Uterus (tissue), 4 donors: ENCODE results near the gene YLPM1. TPM values are rescaled to one million over a fixed set of nuclear protein-coding genes. Genes with fewer than 3 reads are reported as not detected.

Experiments
- DNase-seq, 2 donors: peaks; one replicate each; pipeline ENCODE4 v3.0.0-alpha.2; 2019 to 2020
- H3K27ac ChIP-seq, 2 donors: fragments of 200-600 bp; sonication (generic); 1 replicate in 1 of 2; 2 replicates in 1 of 2; pipeline ENCODE4 v1.5.1; 2016 to 2018
- H3K27me3 ChIP-seq, 2 donors: fragments of 200-600 bp; sonication (generic); one replicate each; pipeline ENCODE4 v1.5.1; 2018 to 2019; ENCODE audit warnings: control low read depth in 1 of 2
- H3K36me3 ChIP-seq, 2 donors: fragments of 200-600 bp; sonication (generic); one replicate each; pipeline ENCODE4 v1.5.1; 2019; ENCODE audit warnings: control low read depth in 1 of 2
- H3K4me1 ChIP-seq, 2 donors: fragments of 200-600 bp; sonication (generic); one replicate each; pipeline ENCODE4 v1.5.1; 2018 to 2019; ENCODE audit warnings: control low read depth in 1 of 2
- H3K4me3 ChIP-seq, 2 donors: fragments of 200-600 bp; sonication (generic); 1 replicate in 1 of 2; 2 replicates in 1 of 2; pipeline ENCODE4 v1.5.1; 2018 to 2019; ENCODE audit warnings: mild to moderate bottlenecking in 1 of 2
- H3K9me3 ChIP-seq, 2 donors: fragments of 200-600 bp; sonication (generic); one replicate each; pipeline ENCODE4 v1.5.1; 2019; ENCODE audit warnings: control low read depth in 1 of 2
- POLR2A ChIP-seq, 2 donors: fragments of 450-650 bp; IDR thresholded peaks; one replicate each; pipeline ENCODE4 v1.6.1; 2016; ENCODE audit warnings: antibody characterized with exemption in 2 of 2, mild to moderate bottlenecking in 1 of 2, moderate library complexity in 1 of 2
- intact Hi-C: fragments of 100-400 bp; cut with DNase I; formaldehyde crosslinking; loops from one replicate; pipeline ENCODE4 v1.15.1; 2023; ENCODE audit warnings: low total_unique reads
- total RNA-seq, 4 donors: library from RNA; depleted of rRNA in 3 of 4; stranded (reverse); fragments of >200 nt in 3 of 4; gene quantifications; one replicate each; pipeline versions ENCODE4 v1.1.0 to v1.2.4, GENCODE V29; 2014 to 2023
- TF ChIP-seq, protein P1 (sequence below), 4 experiments: fragments of 200-600 bp in 2 of 4; fragments of 450-650 bp in 2 of 4; sonication (generic) in 2 of 4; IDR thresholded peaks; one replicate each; pipeline ENCODE4 v1.5.1; 2016 to 2019; ENCODE audit warnings: antibody characterized with exemption in 4 of 4, mild to moderate bottlenecking in 2 of 4, moderate library complexity in 1 of 4
- donor health status: DM: yes; HTN: yes; CAD: no.

YLPM1 gene
- total RNA-seq, 4 donors from 2014 or later: 8.8 to 118 (median 91.9) TPM

DNA sequence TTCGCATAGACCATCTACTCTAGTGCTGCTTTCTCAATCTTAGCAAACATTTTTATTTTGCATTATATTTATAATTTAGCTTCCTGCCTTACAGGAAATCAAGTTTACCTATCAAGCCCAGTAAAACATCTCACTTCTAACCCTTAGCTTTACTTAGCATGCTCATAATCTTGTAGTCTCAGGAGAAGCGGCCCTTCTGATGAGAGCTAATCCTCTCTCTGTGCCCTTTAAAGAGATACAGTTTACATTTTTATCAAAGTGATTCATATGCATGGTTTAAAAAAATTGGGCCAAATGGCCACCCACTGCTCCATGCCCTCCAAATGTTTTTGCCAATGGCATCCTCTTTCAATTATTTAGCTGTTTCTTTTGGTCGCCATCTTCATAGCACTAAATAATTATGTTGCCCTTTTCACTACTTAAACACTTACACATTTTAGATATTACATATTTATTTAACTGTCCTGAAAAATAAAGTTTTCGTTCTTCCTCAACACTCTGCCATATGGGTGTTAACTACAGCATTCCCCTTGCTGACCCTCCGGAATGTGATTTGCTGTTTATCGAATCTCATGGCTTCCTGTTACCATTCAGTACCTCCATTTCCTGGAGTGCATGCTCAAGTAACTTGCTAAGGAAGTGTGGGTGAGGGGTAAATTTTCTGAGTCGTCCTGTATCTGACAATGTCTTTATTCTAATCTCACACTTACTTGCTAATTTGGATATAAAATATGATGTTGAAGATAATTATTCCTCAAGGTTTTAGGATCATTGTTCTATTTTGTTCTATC, 29.3 kb downstream of the YLPM1 start:
- no peaks in the 10 kb centered on the region for H3K4me1 ChIP-seq
- peak overlapping the region in 1 of 2 donors; percentile 44 for H3K27ac ChIP-seq
- intact Hi-C loops: no loop called here
- no peak overlapping the region for H3K4me3 ChIP-seq
- H3K27me3 ChIP-seq: no peaks in the 10 kb centered on the region
- no peaks in the 10 kb centered on the region for H3K36me3 ChIP-seq
- no peak for TF ChIP-seq POLR2A (IDR thresholded peaks at IDR 0.05)
- TF ChIP-seq, protein P1, sequence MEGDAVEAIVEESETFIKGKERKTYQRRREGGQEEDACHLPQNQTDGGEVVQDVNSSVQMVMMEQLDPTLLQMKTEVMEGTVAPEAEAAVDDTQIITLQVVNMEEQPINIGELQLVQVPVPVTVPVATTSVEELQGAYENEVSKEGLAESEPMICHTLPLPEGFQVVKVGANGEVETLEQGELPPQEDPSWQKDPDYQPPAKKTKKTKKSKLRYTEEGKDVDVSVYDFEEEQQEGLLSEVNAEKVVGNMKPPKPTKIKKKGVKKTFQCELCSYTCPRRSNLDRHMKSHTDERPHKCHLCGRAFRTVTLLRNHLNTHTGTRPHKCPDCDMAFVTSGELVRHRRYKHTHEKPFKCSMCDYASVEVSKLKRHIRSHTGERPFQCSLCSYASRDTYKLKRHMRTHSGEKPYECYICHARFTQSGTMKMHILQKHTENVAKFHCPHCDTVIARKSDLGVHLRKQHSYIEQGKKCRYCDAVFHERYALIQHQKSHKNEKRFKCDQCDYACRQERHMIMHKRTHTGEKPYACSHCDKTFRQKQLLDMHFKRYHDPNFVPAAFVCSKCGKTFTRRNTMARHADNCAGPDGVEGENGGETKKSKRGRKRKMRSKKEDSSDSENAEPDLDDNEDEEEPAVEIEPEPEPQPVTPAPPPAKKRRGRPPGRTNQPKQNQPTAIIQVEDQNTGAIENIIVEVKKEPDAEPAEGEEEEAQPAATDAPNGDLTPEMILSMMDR (IDR thresholded peaks at IDR 0.05): no peak
- H3K9me3 ChIP-seq: no peaks in the 10 kb centered on the region
- no peak for DNase-seq

DNA sequence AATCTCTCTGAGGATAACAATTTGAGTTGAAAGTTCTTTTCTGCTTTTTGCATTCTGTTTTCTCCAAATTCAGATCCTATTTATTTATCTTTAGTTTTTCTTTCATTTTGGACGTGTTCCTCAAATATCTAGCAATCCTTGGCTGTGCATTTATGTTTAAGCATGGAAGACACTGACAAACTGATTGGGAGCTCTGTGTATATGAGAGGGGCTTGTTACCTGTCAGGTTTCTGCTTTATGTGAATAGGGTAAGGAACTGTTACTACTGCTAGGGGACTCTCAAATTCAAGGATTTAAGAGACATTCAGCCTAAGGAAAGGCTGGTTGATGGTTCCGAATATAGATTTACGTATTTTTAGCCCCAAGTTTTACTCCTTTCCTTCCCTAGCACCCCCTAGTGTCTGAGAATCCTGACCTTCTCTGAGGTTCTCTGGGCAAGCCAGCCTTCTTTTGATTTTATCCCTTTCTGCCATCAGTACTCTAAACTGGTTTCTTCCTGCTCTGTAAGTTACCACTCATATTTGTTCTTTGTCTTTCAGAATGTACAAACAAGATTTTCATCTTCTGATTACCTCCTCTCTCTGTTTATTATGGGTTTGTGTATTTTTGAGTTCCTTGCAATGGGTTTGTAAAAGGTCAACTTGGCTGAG, 30.5 kb downstream of the YLPM1 start:
- TF ChIP-seq, protein P1 (IDR thresholded peaks at IDR 0.05): peak in 2 of 4 experiments; percentile 14 to 23
- TF ChIP-seq POLR2A (IDR thresholded peaks at IDR 0.05): no peak
- intact Hi-C loops: no loop called here
- no peak overlapping the region for H3K4me3 ChIP-seq
- no peaks in the 10 kb centered on the region for H3K4me1 ChIP-seq
- no peaks in the 10 kb centered on the region for H3K27me3 ChIP-seq
- H3K9me3 ChIP-seq: no peaks in the 10 kb centered on the region
- no peaks in the 10 kb centered on the region for H3K36me3 ChIP-seq
- H3K27ac ChIP-seq: peak overlapping the region in 1 of 2 donors; percentile 44
- no peak for DNase-seq

DNA sequence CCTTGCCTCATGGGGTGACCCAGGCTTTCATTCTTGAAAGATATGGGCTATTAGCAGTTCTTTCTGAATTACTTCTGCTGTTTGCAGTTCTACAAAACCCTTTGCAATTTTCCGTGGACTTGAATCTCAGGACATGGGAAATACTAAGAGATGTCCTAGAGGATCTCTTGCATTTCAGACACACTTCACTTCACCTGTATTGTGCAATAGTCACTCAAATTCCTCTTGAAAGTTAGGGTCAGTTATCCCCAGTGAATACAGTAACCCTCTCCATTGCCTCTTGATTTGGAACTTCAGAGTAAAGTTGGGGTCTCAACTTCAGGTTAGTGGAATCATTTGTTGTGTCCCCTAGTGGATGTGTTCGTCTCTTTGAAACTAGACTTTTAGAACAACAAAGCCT, 31.8 kb downstream of the YLPM1 start:
- Histone ChIP-seq H3K4me3 (no peak overlapping the region), H3K27me3 (no peaks in the 10 kb centered on the region), H3K4me1 (no peaks in the 10 kb centered on the region), H3K36me3 (no peaks in the 10 kb centered on the region), H3K27ac (no peak overlapping the region), H3K9me3 (no peaks in the 10 kb centered on the region)
- DNase-seq: no peak
- TF ChIP-seq, protein P1 (IDR thresholded peaks at IDR 0.05): no peak
- TF ChIP-seq POLR2A (IDR thresholded peaks at IDR 0.05): no peak
- intact Hi-C loops: no loop called here

DNA sequence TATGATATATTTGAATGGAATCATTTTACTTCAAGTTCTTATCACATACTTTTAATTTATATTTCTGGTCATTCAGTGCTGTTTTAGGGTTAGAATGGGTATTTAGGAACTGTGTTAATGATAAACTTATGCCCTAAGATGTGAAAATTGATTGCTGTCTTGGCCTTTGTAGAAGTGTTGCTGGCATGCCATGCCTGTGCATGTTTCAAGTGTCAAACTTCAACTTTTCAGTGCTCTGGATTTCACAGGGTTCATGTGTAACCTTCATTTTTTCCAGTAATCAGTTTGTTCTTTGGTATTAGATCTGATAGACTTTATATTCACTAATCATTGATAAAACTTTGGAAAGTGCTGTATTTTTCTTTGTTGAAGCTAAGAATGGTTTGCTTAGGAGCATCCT, 36.6 kb downstream of the YLPM1 start:
- Histone ChIP-seq H3K4me3 (no peak overlapping the region), H3K27me3 (no peaks in the 10 kb centered on the region), H3K27ac (no peak overlapping the region), H3K9me3 (no peaks in the 10 kb centered on the region), H3K36me3 (no peaks in the 10 kb centered on the region), H3K4me1 (no peaks in the 10 kb centered on the region)
- TF ChIP-seq, protein P1 (IDR thresholded peaks at IDR 0.05): no peak
- TF ChIP-seq POLR2A (IDR thresholded peaks at IDR 0.05): no peak
- intact Hi-C loops: no loop called here
- DNase-seq: no peak

DNA sequence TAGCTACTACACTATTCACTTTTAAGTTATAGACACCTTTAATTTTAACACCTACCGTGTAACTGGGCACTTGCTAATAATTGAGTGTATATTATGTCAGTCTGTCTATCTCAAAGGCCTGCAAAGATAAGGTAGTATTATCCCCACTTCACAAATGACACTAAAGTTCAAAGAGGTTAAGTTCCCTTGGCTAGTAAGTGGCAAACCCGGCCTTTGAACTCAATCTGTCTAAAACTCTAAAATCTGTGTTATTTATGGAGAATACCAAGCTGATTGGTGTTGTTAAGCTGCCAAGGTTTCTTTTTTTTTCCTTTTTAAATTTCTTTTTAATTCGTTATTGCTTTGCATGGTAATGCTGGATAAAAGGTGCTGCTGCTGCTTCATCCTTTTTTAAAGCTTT, 37.7 kb downstream of the YLPM1 start:
- no peaks in the 10 kb centered on the region for H3K4me1 ChIP-seq
- H3K27me3 ChIP-seq: no peaks in the 10 kb centered on the region
- no peak overlapping the region for H3K4me3 ChIP-seq
- no peaks in the 10 kb centered on the region for H3K9me3 ChIP-seq
- no peak overlapping the region for H3K27ac ChIP-seq
- TF ChIP-seq, protein P1 (IDR thresholded peaks at IDR 0.05): no peak
- no peak for TF ChIP-seq POLR2A (IDR thresholded peaks at IDR 0.05)
- no peak for DNase-seq
- intact Hi-C loops: no loop called here
- no peaks in the 10 kb centered on the region for H3K36me3 ChIP-seq
